Medulla oblongata (tissue), 1 donor: ENCODE results near the gene NOL3.

ENCODE experiments used
- DNase-seq: peaks from one replicate; pipeline ENCODE4 v3.0.0-alpha.2; 2015; ENCODE audit errors: extremely low spot score

The NOL3 gene

DNA sequence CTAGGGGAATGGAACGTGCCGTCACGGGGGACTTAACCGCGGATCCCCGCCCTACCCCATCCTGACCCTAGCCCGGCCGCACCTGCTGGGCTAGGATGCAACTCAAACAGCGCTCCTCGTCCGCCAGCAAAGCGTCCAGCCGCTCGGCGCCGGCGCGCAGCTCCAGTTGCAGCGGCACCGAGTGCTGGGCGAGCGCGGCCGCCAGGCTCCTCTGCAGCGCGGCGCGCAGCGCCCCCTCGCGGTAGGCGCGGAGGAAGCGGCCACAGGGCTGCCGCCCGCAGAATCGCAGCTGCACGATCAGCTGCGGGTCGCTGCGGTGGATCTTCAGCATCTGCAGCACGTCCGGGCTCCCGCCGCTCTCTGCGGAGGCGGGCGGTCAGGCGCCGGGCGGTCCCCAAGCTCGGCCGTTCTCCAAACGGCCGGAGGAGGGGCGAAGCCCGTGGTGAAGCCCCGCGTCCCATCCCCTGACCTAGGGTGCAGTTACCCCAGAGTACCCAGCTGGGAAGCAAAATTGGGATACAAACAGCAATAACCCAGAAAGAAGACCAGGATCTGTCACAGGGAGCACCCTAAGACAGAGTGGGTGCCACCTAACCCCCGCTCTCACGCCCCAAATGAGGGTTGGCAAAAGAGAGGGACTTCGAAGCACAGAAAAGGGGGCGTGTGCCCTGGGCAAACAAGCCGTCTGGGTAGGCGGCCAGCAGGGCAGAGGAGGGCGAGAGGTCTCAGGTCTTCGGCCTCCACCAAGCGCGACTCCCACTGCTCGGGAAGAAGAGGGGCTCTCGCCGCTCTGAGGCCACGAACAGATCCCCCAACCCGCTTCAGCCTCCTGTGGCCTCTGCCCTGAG is 14.8 kb upstream of the NOL3 start:
- peak; percentile 76 for DNase-seq

DNA sequence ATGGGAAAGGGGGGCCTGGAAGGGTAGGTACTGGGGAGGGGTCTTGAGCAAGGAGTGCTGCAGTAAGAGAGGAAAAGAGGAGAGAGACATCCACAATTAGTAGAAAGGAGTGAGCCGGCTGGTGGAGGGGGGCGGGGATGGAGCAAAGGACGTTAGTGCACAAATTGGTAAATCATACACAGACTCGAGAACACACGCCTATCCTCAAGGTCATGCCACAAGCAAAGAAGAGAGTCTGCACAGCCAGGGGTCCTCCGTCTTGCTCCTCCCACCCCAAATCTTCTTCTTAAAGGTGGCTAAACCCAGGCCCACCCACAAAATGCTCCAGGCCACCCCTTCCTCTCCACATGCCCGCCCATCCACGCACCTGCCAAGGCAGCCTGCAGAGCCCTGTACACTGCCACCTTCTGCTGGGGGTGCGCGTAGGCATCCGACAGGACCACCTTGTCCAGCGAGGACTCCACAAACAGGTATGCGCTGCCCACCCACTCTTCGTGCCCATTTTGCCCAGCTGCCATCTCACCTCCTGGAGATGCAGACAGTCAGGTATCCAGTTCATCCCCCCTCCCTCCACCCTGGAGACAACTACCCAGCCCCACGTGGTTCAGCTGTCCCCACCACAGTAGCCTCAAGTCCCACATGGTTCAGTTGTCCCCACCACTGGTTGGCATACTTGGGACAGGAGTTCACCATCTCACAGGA is 14.0 kb upstream of the NOL3 start:
- no peak for DNase-seq

GRCh38 chr16:67157106-67157748 is 13.1 kb upstream of the NOL3 start:
- DNase-seq = no peak

GRCh38 chr16:67157892-67158635 is 12.3 kb upstream of the NOL3 start:
- DNase-seq = no peak

- no peak for DNase-seq
These were observed 11.4 kb upstream of the NOL3 start for GRCh38 chr16:67158637-67159600.

DNA sequence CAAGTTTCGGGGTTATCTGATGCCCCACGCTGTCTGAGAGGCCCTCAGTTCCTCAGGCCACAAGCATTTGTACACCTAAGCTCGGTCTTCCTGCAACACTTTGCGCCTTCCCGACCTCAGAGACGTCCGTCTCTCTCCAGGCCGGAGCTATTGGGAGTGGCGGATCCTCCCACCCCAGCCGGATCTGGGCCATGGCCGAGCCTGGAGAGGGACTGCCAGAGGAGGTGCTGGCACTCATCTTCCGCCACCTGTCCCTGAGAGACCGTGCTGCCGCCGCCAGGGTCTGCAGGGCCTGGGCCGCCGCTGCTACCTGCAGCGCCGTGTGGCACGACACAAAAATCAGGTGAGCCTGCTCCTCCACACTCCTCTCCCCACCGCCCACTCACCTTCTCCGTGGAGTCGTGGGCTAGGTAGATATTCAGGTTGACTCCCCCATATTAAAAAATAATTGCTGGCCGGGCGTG is 8.7 kb upstream of the NOL3 start:
- no peak for DNase-seq

GRCh38 chr16:67162506-67163163 is 7.7 kb upstream of the NOL3 start:
- no peak for DNase-seq

GRCh38 chr16:67163164-67163998 is 7.0 kb upstream of the NOL3 start:
- peak; percentile 44 for DNase-seq

DNA sequence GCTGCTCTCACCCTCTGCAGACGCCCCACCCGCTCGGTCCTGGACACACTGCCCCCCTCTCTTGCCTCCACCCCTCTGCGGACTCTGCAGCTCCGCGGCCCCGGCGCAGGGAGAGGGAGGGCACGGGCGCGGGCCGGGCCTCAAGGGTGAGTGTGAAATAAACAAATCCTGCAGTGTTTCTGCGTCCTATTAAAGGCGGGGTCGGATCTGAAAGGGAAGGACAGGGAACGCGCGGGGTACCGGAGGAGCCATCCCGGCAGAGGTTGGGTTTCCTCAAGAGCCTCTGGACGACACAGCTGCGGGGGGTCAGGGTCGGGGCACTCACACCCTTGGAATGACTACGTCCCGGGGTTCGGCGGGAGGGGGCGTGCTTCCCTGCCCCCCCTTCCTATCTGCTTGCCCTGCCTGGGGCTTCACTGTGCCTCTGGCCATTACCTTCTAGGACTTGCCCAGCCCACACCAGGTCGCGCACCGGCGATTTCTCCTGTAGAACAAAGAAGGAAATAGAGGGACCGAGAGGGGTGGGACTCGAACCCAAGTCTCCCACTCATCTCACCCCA is 6.3 kb upstream of the NOL3 start:
- no peak for DNase-seq

- DNase-seq = peak; percentile 51
These were observed 5.7 kb upstream of the NOL3 start, which contains the start of gene HSF4 for GRCh38 chr16:67164599-67165061. Gene HSF4, plus strand, starts transcription at chr16:67164745. Its CDS starts 67 bp downstream, at chr16:67164812.

DNA sequence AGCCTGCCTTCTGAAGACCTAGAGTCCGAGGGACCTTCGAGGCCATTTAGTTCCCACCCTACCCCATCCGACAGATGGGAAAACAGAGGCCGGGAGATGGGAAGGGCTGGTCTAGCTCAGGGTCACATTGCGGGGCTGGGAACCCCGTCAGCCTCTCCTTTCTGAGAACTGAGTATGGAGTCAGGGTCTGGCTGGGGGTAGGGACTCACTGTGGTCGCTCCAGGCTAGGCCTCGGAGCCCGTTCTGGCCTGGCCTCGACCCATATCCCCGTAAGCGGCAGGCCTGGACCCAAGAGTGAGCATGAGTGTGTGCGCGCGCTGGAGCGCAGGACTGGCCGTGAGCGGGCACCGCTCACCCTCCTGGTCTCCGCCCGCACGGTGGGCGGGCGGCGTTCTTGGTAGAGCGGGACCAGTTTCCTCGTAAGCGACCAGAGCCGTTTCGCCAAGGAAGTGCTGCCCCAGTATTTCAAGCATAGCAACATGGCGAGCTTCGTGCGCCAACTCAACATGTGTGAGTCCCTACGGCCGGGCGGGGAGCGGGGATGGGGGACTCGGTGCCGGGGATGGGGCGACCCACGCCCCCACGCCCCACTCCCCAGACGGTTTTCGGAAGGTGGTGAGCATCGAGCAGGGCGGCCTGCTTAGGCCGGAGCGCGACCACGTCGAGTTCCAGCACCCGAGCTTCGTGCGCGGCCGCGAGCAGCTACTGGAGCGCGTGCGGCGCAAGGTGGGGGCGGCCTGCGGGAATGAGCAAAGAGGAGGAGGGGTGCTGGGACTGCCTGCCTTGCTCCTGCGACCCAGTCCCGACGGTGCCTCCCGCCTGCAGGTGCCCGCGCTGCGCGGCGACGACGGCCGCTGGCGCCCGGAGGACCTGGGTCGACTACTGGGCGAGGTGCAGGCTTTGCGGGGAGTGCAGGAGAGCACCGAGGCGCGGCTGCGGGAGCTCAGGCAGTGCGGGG is 4.9 kb upstream of the NOL3 start:
- no peak for DNase-seq

DNA sequence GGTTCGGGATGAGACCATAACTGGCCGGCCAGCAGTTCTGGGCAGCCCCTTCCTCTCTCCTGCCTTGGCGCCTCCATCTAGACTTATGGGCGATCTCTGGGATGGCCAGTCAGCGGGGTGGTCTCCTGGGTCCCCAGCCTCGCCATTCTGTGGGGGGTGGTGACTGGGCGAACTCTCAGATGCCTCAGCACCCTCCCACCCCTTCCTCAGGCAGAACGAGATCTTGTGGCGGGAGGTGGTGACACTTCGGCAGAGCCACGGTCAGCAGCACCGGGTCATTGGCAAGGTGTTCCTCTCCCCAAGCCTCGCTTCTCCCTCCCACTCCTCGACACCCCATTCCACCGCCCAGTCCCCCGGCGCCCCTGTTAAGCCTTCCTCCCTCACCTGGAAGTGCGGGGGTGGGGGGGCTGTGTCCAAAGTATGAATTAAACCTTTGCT is 4.2 kb upstream of the NOL3 start:
- DNase-seq = no peak

DNA sequence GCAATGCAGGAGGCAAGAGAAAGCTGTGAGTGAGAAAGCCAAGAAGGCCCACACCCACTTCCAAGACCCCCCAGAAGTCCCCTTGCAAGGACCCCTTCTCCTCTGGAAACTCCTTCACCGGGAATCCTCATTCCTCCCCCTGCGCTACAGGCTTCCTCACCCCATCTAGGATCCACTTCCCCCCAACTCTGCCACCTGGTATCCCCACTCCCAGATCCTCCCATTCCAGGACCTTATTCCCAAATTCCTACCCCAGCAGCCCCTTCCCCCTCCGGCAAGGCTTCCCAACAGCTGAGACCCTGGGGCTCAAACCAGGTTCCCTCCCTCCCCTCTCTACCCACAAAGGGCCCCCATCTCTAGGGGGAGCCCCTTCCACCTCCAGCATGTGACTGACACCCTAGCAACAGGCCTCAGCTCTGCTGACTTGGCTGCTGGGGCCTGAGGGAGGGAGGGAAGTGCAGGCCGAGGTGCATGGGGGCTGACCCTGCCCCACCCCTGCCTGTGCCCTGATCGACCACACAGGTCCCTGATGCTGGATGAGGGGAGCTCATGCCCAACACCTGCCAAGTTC is 3.7 kb upstream of the NOL3 start:
- DNase-seq = no peak

- no peak for DNase-seq
These were observed 2.8 kb upstream of the NOL3 start for GRCh38 chr16:67167588-67167987.

DNA sequence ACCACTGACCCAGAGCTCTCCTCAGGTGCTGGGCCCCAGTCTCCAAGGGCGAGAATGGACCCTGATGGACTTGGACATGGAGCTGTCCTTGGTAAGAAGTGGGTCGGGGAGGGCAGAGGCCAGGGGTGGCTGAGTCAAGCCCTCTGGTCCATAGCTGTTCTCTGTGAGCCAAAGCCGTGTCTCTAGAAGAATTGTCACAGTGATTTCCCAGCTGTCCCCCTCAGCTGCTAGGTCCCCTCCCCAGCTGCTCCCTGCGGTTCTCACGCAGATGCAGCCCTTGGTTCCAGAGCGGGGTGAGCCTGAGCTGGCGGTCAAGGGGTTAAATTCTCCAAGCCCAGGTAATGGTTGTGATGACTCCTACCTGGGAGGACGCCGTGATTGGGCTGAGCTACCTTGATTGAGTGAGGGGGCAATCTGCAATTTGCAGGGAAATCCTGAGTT is 1.3 kb upstream of the NOL3 start:
- no peak for DNase-seq

- peak; percentile 58 for DNase-seq
These were observed 633 bp upstream of the NOL3 start for GRCh38 chr16:67169642-67170167.
